Keratinocyte (primary cell): Measurements from ENCODE around the gene FGGY. TPM values are rescaled to one million over a fixed set of nuclear protein-coding genes. Genes with fewer than 3 reads are reported as not detected.

Experiments
- DNase-seq: peaks from one replicate; pipeline ENCODE4 v3.0.0-alpha.2; 2011; ENCODE audit warnings: low read depth, missing footprints, low spot score
- FAIRE-seq: peaks from 2 replicates; lab custom pipeline; 2011; peaks lifted over from hg19 to GRCh38; lab: Jason Lieb, UNC
- H2AFZ ChIP-seq: 2 replicates; pipeline ENCODE4 v1.6.0; 2012; ENCODE audit warnings: low read length, control low read depth, inconsistent platforms; ENCODE audit not compliant: control insufficient read depth
- H3K27ac ChIP-seq: 2 replicates; pipeline ENCODE4 v1.5.1; 2011; ENCODE audit warnings: low read length; ENCODE audit not compliant: control insufficient read depth, insufficient read depth
- H3K27me3 ChIP-seq: 3 replicates; pipeline ENCODE4 v1.6.0; 2011; ENCODE audit warnings: low read length; ENCODE audit not compliant: control insufficient read depth, insufficient read depth; ENCODE audit errors: extremely low read depth
- H3K36me3 ChIP-seq, 2 experiments: 2 replicates in 1 of 2; 3 replicates in 1 of 2; pipeline ENCODE4 v1.5.1; 2011; ENCODE audit warnings: low read length in 2 of 2, mild to moderate bottlenecking in 1 of 2; ENCODE audit not compliant: control insufficient read depth in 2 of 2, insufficient read depth in 2 of 2; ENCODE audit errors: extremely low read depth in 1 of 2
- H3K4me1 ChIP-seq: 3 replicates; pipeline ENCODE4 v1.5.1; 2011; ENCODE audit warnings: low read length; ENCODE audit not compliant: control insufficient read depth, insufficient read depth; ENCODE audit errors: extremely low read depth
- H3K4me2 ChIP-seq: 3 replicates; pipeline ENCODE4 v1.6.0; 2011; ENCODE audit warnings: low read depth, low read length; ENCODE audit not compliant: control insufficient read depth, insufficient read depth; ENCODE audit errors: extremely low read depth
- H3K4me3 ChIP-seq, 3 experiments: fragments of 200-600 bp in 1 of 3; sonication (generic) in 1 of 3; 2 replicates in 2 of 3; 3 replicates in 1 of 3; pipeline ENCODE4 v1.5.1; 2011 to 2016; ENCODE audit warnings: low read length in 3 of 3, mild to moderate bottlenecking in 3 of 3, control low read depth in 2 of 3, inconsistent platforms in 1 of 3, low read depth in 1 of 3, mixed read lengths in 1 of 3, mixed run types in 1 of 3, moderate library complexity in 1 of 3; ENCODE audit not compliant: control insufficient read depth in 2 of 3, insufficient read depth in 2 of 3; ENCODE audit errors: extremely low read depth in 1 of 3
- H3K79me2 ChIP-seq: 2 replicates; pipeline ENCODE4 v1.6.0; 2012; ENCODE audit warnings: low read length; ENCODE audit not compliant: control insufficient read depth, insufficient read depth
- H3K9ac ChIP-seq: 3 replicates; pipeline ENCODE4 v1.6.0; 2011; ENCODE audit warnings: low read length; ENCODE audit not compliant: control insufficient read depth, insufficient read depth; ENCODE audit errors: extremely low read depth
- H3K9me1 ChIP-seq: 3 replicates; pipeline ENCODE4 v1.6.0; 2011; ENCODE audit warnings: low read length; ENCODE audit not compliant: control insufficient read depth, insufficient read depth; ENCODE audit errors: extremely low read depth
- H3K9me3 ChIP-seq: 2 replicates; pipeline ENCODE4 v1.5.1; 2012; ENCODE audit warnings: low read depth, low read length; ENCODE audit not compliant: control insufficient read depth
- H4K20me1 ChIP-seq: 3 replicates; pipeline ENCODE4 v1.6.0; 2011; ENCODE audit warnings: low read length; ENCODE audit not compliant: control insufficient read depth, insufficient read depth; ENCODE audit errors: extremely low read depth
- CTCF ChIP-seq, 3 experiments: IDR thresholded peaks in 1 of 3; conservative IDR thresholded peaks in 1 of 3; optimal IDR thresholded peaks in 1 of 3; 2 replicates in 2 of 3; 3 replicates in 1 of 3; pipeline versions ENCODE3 to v1.5.1; 2011; ENCODE audit warnings: low read length in 3 of 3, mild to moderate bottlenecking in 3 of 3, moderate library complexity in 2 of 3, control low read depth in 1 of 3, inconsistent platforms in 1 of 3; ENCODE audit not compliant: insufficient read depth in 2 of 3; ENCODE audit errors: extremely low read depth in 1 of 3
- EZH2 ChIP-seq: IDR thresholded peaks from one replicate; pipeline ENCODE4 v1.6.1; 2012; ENCODE audit warnings: inconsistent platforms, mild to moderate bottlenecking, low read length, moderate library complexity
- dilution Hi-C: fragments of 300-500 bp; cut with MboI; formaldehyde crosslinking; loops from one replicate; pipeline ENCODE4 v1.7.0; 2020; ENCODE audit warnings: low sequenced_read_pairs; ENCODE audit not compliant: extremely low pct_ligation_motif_present
- polyA plus RNA-seq, 5 experiments: library from polyadenylated mRNA; depleted of rRNA in 3 of 5; stranded (reverse) in 3 of 5; stranded (forward) in 1 of 5; unstranded in 1 of 5; fragments of >200 nt; gene quantifications; 1 replicate in 1 of 5; 2 replicates in 3 of 5; 3 replicates in 1 of 5; pipeline versions ENCODE4 v1.2.1 to v1.2.3, GENCODE V29; 2011 to 2012; ENCODE audit warnings: missing spikeins in 2 of 5, low read depth in 1 of 5, low replicate concordance in 1 of 5

The FGGY gene
- polyA plus RNA-seq, 1 donor (not counting 4 experiments of a cell fraction or from before 2014, with no cell fraction given), result 16.6 TPM

GRCh38 chr1:59265622-59266021 is 31.3 kb upstream of the FGGY start:
- TF ChIP-seq CTCF (optimal IDR thresholded peaks at IDR 0.05 in 1 of 3, IDR thresholded peaks at IDR 0.05 in 1 of 3, conservative IDR thresholded peaks at IDR 0.05 in 1 of 3; ENCODE audit: extremely low read depth in 1 of 3, insufficient read depth in 2 of 3, low read length in 3 of 3) (no peak), EZH2 (no peak)
- no peak for FAIRE-seq
- Histone ChIP-seq H3K9me3 (no peaks in the 10 kb centered on the region), H3K9me1 (no peaks in the 10 kb centered on the region), H3K79me2 (no peaks in the 10 kb centered on the region), H3K4me3 (no peak overlapping the region), H4K20me1 (no peaks in the 10 kb centered on the region), H2AFZ (no peak overlapping the region), H3K27ac (no peak overlapping the region), H3K36me3 (no peaks in the 10 kb centered on the region), H3K9ac (no peak overlapping the region), H3K4me2 (no peak overlapping the region), H3K4me1 (no peaks in the 10 kb centered on the region), H3K27me3 (no peaks in the 10 kb centered on the region)
- DNase-seq, result no peak
- dilution Hi-C loops, result no loop called here

GRCh38 chr1:59266180-59266926 is 30.5 kb upstream of the FGGY start:
- no peak overlapping the region for H3K9ac ChIP-seq
- TF ChIP-seq CTCF (optimal IDR thresholded peaks at IDR 0.05 in 1 of 3, IDR thresholded peaks at IDR 0.05 in 1 of 3, conservative IDR thresholded peaks at IDR 0.05 in 1 of 3; ENCODE audit: extremely low read depth in 1 of 3, insufficient read depth in 2 of 3, low read length in 3 of 3), result no peak
- TF ChIP-seq EZH2, result no peak
- no peaks in the 10 kb centered on the region for H3K9me3 ChIP-seq
- H3K4me2 ChIP-seq, result no peak overlapping the region
- no peak overlapping the region for H3K27ac ChIP-seq
- no peaks in the 10 kb centered on the region for H3K4me1 ChIP-seq
- H3K36me3 ChIP-seq, result no peaks in the 10 kb centered on the region
- FAIRE-seq (no peak), DNase-seq (no peak)
- H3K27me3 ChIP-seq, result no peaks in the 10 kb centered on the region
- H3K9me1 ChIP-seq, result no peaks in the 10 kb centered on the region
- H3K4me3 ChIP-seq, result no peak overlapping the region
- dilution Hi-C loops, result no loop called here
- no peaks in the 10 kb centered on the region for H3K79me2 ChIP-seq
- no peak overlapping the region for H2AFZ ChIP-seq
- no peaks in the 10 kb centered on the region for H4K20me1 ChIP-seq
